SK-N-SH (cell line): Measurements from ENCODE around the gene FHDC1. TPM values are rescaled to one million over a fixed set of nuclear protein-coding genes. Genes with fewer than 3 reads are reported as not detected.

Source experiments
- CTCF ChIA-PET: fragments of 300-600, 350-600 bp; formaldehyde crosslinking; extraction: SDS; loops from one replicate; lab custom pipeline; 2021; lab: Yijun Ruan, JAX
- POLR2A ChIA-PET: fragments of 350-600 bp; sonication (Branson Sonifier 250); formaldehyde crosslinking; extraction: SDS; loops from one replicate; lab custom pipeline; 2020; ENCODE audit warnings: antibody characterized with exemption, inconsistent platforms; lab: Yijun Ruan, JAX
- DNase-seq: peaks from one replicate; pipeline ENCODE4 v3.0.0; 2012
- H2AFZ ChIP-seq: fragments of 200-600 bp; sonication (generic); 2 replicates; pipeline ENCODE4 v1.8.1; 2016; ENCODE audit warnings: antibody characterized with exemption, mild to moderate bottlenecking, low read depth
- H3F3A ChIP-seq: fragments of 200-600 bp; sonication (generic); replicated peaks from 2 replicates; pipeline ENCODE3; 2016; ENCODE audit warnings: antibody characterized with exemption, mild to moderate bottlenecking; ENCODE audit not compliant: insufficient read depth
- H3K27ac ChIP-seq, 2 experiments: fragments of 200-500 bp in 1 of 2; fragments of 200-600 bp in 1 of 2; sonication (Bioruptor generic) in 1 of 2; sonication (generic), shearing (Covaris generic) in 1 of 2; 2 replicates each; pipeline versions ENCODE4 v1.5.1 to v1.6.1; 2014 to 2016; ENCODE audit warnings: low read depth in 2 of 2, inconsistent platforms in 1 of 2, low read length in 1 of 2, mild to moderate bottlenecking in 1 of 2, mixed read lengths in 1 of 2
- H3K27me3 ChIP-seq: fragments of 200-600 bp; sonication (generic), shearing (Covaris generic); 2 replicates; pipeline ENCODE4 v1.6.1; 2016; ENCODE audit warnings: mixed run types; ENCODE audit not compliant: insufficient read depth
- H3K36me3 ChIP-seq, 2 experiments: fragments of 200-500 bp in 1 of 2; fragments of 200-600 bp in 1 of 2; sonication (Bioruptor generic) in 1 of 2; sonication (generic) in 1 of 2; replicated peaks in 1 of 2; 2 replicates each; pipeline versions ENCODE3 to v1.5.1; 2014 to 2016; ENCODE audit warnings: low read length in 1 of 2, mild to moderate bottlenecking in 1 of 2; ENCODE audit not compliant: insufficient read depth in 2 of 2, control insufficient read depth in 1 of 2
- H3K4me1 ChIP-seq, 2 experiments: fragments of 200-500 bp in 1 of 2; fragments of 200-600 bp in 1 of 2; sonication (Bioruptor generic) in 1 of 2; sonication (generic), shearing (Covaris generic) in 1 of 2; 2 replicates each; pipeline versions ENCODE4 v1.5.1 to v1.6.1; 2014 to 2016; ENCODE audit warnings: low read depth in 1 of 2, low read length in 1 of 2, mixed run types in 1 of 2; ENCODE audit not compliant: insufficient read depth in 2 of 2, control insufficient read depth in 1 of 2
- H3K4me2 ChIP-seq: fragments of 200-600 bp; sonication (generic), shearing (Covaris generic); 2 replicates; pipeline ENCODE4 v1.6.1; 2017; ENCODE audit warnings: mixed run types
- H3K4me3 ChIP-seq, 2 experiments: fragments of 200-500 bp in 1 of 2; fragments of 200-600 bp in 1 of 2; sonication (Bioruptor generic) in 1 of 2; sonication (generic), shearing (Covaris generic) in 1 of 2; 2 replicates each; pipeline versions ENCODE4 v1.5.1 to v1.8.1; 2014 to 2016; ENCODE audit warnings: low read depth in 2 of 2, inconsistent platforms in 1 of 2, low read length in 1 of 2, mild to moderate bottlenecking in 1 of 2, mixed read lengths in 1 of 2, moderate library complexity in 1 of 2
- H3K79me2 ChIP-seq: fragments of 200-600 bp; sonication (generic); 2 replicates; pipeline ENCODE4 v1.8.1; 2017; ENCODE audit warnings: mild to moderate bottlenecking; ENCODE audit not compliant: insufficient read depth
- H3K9ac ChIP-seq: fragments of 200-600 bp; sonication (generic); 2 replicates; pipeline ENCODE4 v1.6.1; 2017; ENCODE audit warnings: mixed run types
- H3K9me2 ChIP-seq: fragments of 200-600 bp; sonication (generic); 2 replicates; pipeline ENCODE4 v1.6.1; 2017; ENCODE audit warnings: mixed run types
- H3K9me3 ChIP-seq: fragments of 200-600 bp; sonication (generic); 2 replicates; pipeline ENCODE4 v1.6.1; 2017; ENCODE audit warnings: mixed run types, mild to moderate bottlenecking, moderate library complexity
- H4K20me1 ChIP-seq: fragments of 200-600 bp; sonication (generic); 2 replicates; pipeline ENCODE4 v1.6.1; 2017; ENCODE audit warnings: mild to moderate bottlenecking, mixed run types; ENCODE audit not compliant: insufficient read depth
- CHD2 ChIP-seq: fragments of 150-350 bp; IDR thresholded peaks from 2 replicates; pipeline ENCODE4 v1.6.1; 2018; ENCODE audit warnings: low read length; ENCODE audit not compliant: partially characterized antibody
- ELF1 ChIP-seq: IDR thresholded peaks from 2 replicates; pipeline ENCODE4 v1.4.0; 2012
- EZH2phosphoT487 ChIP-seq: fragments of 200-600 bp; sonication (generic); IDR thresholded peaks from 2 replicates; pipeline ENCODE4 v1.6.1; 2017; ENCODE audit warnings: low read depth, mixed run types, mild to moderate bottlenecking, antibody characterized with exemption, moderate library complexity, borderline replicate concordance
- FOSL2 ChIP-seq: IDR thresholded peaks from 2 replicates; pipeline ENCODE4 v1.4.0; 2012; ENCODE audit warnings: low read depth, mild to moderate bottlenecking, moderate library complexity, borderline replicate concordance
- FOXM1 ChIP-seq: IDR thresholded peaks from 2 replicates; pipeline ENCODE4 v1.4.0; 2012; ENCODE audit warnings: low read depth, mild to moderate bottlenecking
- MEF2A ChIP-seq: IDR thresholded peaks from 2 replicates; pipeline ENCODE4 v1.4.0; 2012; ENCODE audit warnings: low read depth, borderline replicate concordance
- NFIC ChIP-seq: IDR thresholded peaks from 2 replicates; pipeline ENCODE4 v1.4.0; 2012; ENCODE audit warnings: borderline replicate concordance
- NRF1 ChIP-seq: IDR thresholded peaks from 2 replicates; pipeline ENCODE4 v1.6.1; 2012; ENCODE audit warnings: low read depth, mild to moderate bottlenecking, low read length
- REST ChIP-seq: IDR thresholded peaks from 2 replicates; pipeline ENCODE4 v1.6.1; 2012; ENCODE audit warnings: mild to moderate bottlenecking, low read depth, low read length, moderate library complexity
- RXRA ChIP-seq: IDR thresholded peaks from 2 replicates; pipeline ENCODE4 v1.4.0; 2012; ENCODE audit warnings: low read depth, mild to moderate bottlenecking, borderline replicate concordance
- SIN3A ChIP-seq: IDR thresholded peaks from 2 replicates; pipeline ENCODE4 v1.6.1; 2012; ENCODE audit warnings: low read depth, mild to moderate bottlenecking, low read length, moderate library complexity, borderline replicate concordance
- TAF1 ChIP-seq: IDR thresholded peaks from 2 replicates; pipeline ENCODE4 v1.6.1; 2012; ENCODE audit warnings: low read depth, mild to moderate bottlenecking, low read length, moderate library complexity, borderline replicate concordance
- TCF12 ChIP-seq: IDR thresholded peaks from 2 replicates; pipeline ENCODE4 v1.4.0; 2012
- USF2 ChIP-seq: fragments of 150-350 bp; IDR thresholded peaks from 2 replicates; pipeline ENCODE4 v1.6.1; 2017; ENCODE audit warnings: antibody characterized with exemption, low read length, low read depth, borderline replicate concordance
- ZBTB33 ChIP-seq: IDR thresholded peaks from 2 replicates; pipeline ENCODE4 v1.4.0; 2012; ENCODE audit warnings: low read depth, borderline replicate concordance
- WGBS: methylation state at CpG from one replicate; pipeline ENCODE4 v1.1.6; 2017; ENCODE audit warnings: low lambda C conversion rate; 5-methylcytosine and 5-hydroxymethylcytosine counted together
- polyA plus RNA-seq, 3 experiments: library from polyadenylated mRNA; depleted of rRNA; stranded (reverse); fragments of >200 nt; gene quantifications; 2 replicates each; pipeline ENCODE4 v1.2.3, GENCODE V29; 2012

The FHDC1 gene
- polyA plus RNA-seq, 1 of the 3 experiments (the other 2 are of a cell fraction) = 0.02 TPM

DNA sequence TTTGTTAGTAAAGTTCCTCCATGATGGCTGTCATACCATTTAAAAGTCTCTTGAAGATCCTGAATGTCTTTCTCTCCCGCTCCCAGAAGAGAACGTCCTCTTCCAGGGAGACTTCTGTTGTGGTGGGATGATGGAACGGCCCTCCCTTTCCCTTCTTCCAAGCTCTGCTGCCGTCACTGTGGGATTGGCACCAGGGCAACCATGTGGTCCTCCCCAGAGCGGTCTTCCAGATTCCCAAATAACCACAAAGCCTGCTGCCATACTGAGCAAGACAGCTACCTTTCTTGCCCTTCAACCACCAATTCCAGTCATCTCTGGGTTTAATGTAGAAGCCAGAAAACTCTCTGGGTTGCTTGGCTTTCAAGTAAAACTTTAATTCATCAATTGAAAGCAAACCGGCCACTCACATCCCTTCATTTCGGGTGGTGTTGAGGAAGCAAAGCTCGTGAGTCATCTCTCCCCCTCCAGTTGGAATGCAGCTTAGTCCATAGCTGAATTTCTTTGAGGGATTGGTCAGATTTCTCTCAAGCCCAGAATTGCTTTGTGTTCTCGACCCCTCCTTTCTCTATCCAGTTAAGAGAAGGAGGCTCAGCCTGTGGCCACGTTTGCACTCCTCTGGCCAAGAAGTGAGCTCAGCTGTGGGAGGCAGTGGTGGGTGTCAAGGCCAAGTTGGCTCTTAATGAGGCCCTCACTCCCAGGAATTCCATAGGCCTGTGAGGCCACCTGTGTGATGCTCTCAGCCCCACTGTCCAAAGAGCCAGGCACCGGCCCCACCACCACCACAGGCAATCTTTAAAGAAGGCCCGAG is 36.9 kb downstream of the FHDC1 start:
- Histone ChIP-seq H3K79me2 (no peaks in the 10 kb centered on the region), H3K4me1 (peaks cover 0 to 7% of the 10 kb centered on the region in 2 experiments; a peak in 1 of 4 replicates), H3F3A (no peaks in the 10 kb centered on the region), H3K27me3 (0 out of 2 replicates have a peak, but pooled peaks cover 3% of the 10 kb centered on the region), H3K9me2 (no peaks in the 10 kb centered on the region), H3K9ac (no peak overlapping the region), H3K27ac (peak overlapping the region in 1 of 2 experiments; percentile 15; a peak in 1 of 4 replicates), H4K20me1 (no peaks in the 10 kb centered on the region), H3K36me3 (no peaks in the 10 kb centered on the region), H3K4me3 (no peak overlapping the region), H2AFZ (peak overlapping the region; percentile 70; the same call in 1 of the 2 replicates), H3K4me2 (no peak overlapping the region), H3K9me3 (no peaks in the 10 kb centered on the region)
- 71% methylated on average over 11 of the region's 12 CpGs for WGBS
- POLR2A ChIA-PET = no interaction called here
- no peak for TF ChIP-seq EZH2phosphoT487
- TF ChIP-seq FOSL2 = peak; percentile 44; the same call in 1 of the 2 replicates
- no peak for TF ChIP-seq MEF2A
- CTCF ChIA-PET = no interaction called here
- no peak for DNase-seq

GRCh38 chr4:152973629-152974467 is 37.7 kb downstream of the FHDC1 start:
- WGBS = 83% methylated on average over 9 of the region's 9 CpGs
- Histone ChIP-seq H3K27ac (no peak overlapping the region; a peak in 1 of 4 replicates), H2AFZ (peak overlapping the region; percentile 70; the same call in 1 of the 2 replicates), H3K4me1 (peaks cover 0 to 7% of the 10 kb centered on the region in 2 experiments; a peak in 1 of 4 replicates), H3K9me2 (no peaks in the 10 kb centered on the region), H3K9ac (no peak overlapping the region), H3K36me3 (no peaks in the 10 kb centered on the region), H3F3A (no peaks in the 10 kb centered on the region), H3K4me2 (no peak overlapping the region), H3K79me2 (no peaks in the 10 kb centered on the region), H4K20me1 (no peaks in the 10 kb centered on the region), H3K9me3 (no peaks in the 10 kb centered on the region), H3K27me3 (0 out of 2 replicates have a peak, but pooled peaks cover 4% of the 10 kb centered on the region), H3K4me3 (no peak overlapping the region)
- CTCF ChIA-PET = no interaction called here
- no peak for DNase-seq
- POLR2A ChIA-PET = no interaction called here
- TF ChIP-seq TAF1 (no peak), CHD2 (no peak), NRF1 (no peak), NFIC (no peak), USF2 (no peak), ZBTB33 (no peak), RXRA (no peak), SIN3A (no peak), FOXM1 (no peak), REST (no peak), ELF1 (no peak), MEF2A (no peak), TCF12 (no peak)
